Mononuclear cell (primary cell): ENCODE data around the gene FAM181A. TPM values are rescaled to one million over a fixed set of nuclear protein-coding genes. Genes with fewer than 3 reads are reported as not detected.

Experiments
- H3K27me3 ChIP-seq: 2 replicates; pipeline ENCODE4 v1.6.0; 2011; ENCODE audit warnings: low read length, control low read depth; ENCODE audit not compliant: insufficient read depth
- H3K4me1 ChIP-seq: 2 replicates; pipeline ENCODE4 v1.5.1; 2011; ENCODE audit warnings: mild to moderate bottlenecking, low read length, control low read depth; ENCODE audit not compliant: insufficient read depth
- H3K4me3 ChIP-seq: 2 replicates; pipeline ENCODE4 v1.5.1; 2011; ENCODE audit warnings: mild to moderate bottlenecking, low read length, moderate library complexity
- H3K9me3 ChIP-seq: 2 replicates; pipeline ENCODE4 v1.5.1; 2011; ENCODE audit warnings: low read depth, mild to moderate bottlenecking, control low read depth, low read length
- total RNA-seq: library from RNA; depleted of rRNA; stranded (reverse); fragments of >200 nt; gene quantifications from one replicate; pipeline ENCODE4 v1.2.3, GENCODE V29; 2012

The FAM181A gene
- total RNA-seq, 1 donor: not detected

DNA sequence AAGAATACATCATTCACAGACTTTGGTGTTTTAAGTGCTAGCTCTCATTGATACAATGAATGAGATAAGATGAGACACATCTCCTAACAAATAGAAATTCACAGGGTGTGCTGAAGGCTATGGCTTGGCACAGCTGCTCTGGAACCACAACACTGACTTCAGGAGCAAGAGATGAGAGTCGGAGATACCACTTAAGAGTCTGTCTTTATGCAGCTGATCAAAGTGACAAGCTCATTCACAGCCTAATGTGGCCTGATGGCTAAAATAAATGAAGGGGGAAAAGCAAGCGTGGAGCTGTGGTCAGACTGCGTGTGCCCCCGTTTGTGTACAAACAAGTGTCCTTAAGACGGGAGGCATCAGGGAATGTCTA lies 29.7 kb upstream of the FAM181A start:
- no peaks in the 10 kb centered on the region for H3K9me3 ChIP-seq
- no peaks in the 10 kb centered on the region for H3K27me3 ChIP-seq
- no peaks in the 10 kb centered on the region for H3K4me1 ChIP-seq
- no peak overlapping the region for H3K4me3 ChIP-seq

DNA sequence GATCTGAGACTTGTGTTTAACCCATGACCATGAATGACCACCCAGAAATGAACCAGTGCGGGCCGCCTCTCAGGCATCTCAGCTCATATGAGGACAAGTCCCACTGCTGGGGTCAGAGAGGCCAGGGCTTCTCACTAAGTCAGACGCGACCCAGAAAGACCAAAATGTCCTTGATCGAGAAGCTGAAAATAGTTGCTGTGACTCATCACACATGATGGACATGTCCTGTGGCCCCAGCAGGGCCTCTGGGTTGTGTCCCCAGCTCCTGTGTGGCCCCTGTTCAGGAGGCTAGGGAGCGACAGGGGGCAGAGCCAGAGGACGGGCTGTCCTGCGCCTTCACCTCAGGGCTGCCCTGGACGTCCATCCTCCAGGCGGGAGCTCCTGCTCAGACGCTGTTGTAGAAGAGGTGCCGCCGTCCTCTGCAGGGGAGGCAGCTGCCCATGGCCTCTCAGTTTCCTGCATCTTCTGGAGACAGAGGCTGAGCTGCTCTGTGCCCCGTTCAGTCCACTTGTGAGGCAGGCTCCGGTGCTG lies 29.0 kb upstream of the FAM181A start:
- Histone ChIP-seq H3K4me1 (no peaks in the 10 kb centered on the region), H3K9me3 (no peaks in the 10 kb centered on the region), H3K27me3 (no peaks in the 10 kb centered on the region), H3K4me3 (no peak overlapping the region)

DNA sequence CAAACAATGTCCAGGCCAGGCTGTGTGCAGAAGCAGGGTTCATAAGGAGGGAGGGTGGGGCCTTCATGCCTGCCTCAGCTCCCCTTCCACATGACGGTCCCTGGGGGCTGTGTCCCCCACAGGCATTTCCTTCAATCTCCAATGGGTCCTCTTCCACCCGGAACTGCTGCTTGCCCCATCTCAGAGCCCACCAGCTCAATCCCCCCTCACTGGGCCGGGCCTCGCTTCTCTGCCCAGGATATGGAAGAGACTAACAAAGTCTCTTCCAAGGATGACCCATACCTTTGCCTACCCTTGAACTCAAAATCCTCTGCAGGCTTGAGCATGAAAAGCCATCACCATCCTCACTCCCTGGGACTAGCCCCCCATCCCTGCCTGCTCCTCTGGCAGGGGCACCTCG lies 28.4 kb upstream of the FAM181A start:
- Histone ChIP-seq H3K4me3 (no peak overlapping the region), H3K27me3 (no peaks in the 10 kb centered on the region), H3K4me1 (no peaks in the 10 kb centered on the region), H3K9me3 (no peaks in the 10 kb centered on the region)

DNA sequence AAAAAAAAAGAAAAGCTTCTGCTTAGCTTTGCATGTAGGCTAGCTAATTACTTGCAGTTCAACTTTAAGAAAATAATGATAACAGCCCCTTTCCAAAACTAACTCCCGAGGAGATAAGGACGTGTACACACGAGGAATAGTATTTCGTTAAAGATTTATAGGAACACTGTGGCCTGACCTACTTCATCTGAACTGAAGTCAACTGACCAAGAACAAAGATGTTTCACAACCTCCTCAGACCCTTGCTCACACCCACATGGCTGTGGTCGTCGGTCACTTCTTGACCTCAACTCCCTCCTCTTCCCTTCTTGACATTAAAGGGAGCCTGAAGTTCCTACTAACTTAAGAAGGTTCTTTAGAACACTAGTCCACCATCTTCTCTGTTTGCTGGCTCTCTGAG lies 25.3 kb upstream of the FAM181A start:
- Histone ChIP-seq H3K27me3 (no peaks in the 10 kb centered on the region), H3K4me3 (no peak overlapping the region), H3K9me3 (no peaks in the 10 kb centered on the region), H3K4me1 (no peaks in the 10 kb centered on the region)

DNA sequence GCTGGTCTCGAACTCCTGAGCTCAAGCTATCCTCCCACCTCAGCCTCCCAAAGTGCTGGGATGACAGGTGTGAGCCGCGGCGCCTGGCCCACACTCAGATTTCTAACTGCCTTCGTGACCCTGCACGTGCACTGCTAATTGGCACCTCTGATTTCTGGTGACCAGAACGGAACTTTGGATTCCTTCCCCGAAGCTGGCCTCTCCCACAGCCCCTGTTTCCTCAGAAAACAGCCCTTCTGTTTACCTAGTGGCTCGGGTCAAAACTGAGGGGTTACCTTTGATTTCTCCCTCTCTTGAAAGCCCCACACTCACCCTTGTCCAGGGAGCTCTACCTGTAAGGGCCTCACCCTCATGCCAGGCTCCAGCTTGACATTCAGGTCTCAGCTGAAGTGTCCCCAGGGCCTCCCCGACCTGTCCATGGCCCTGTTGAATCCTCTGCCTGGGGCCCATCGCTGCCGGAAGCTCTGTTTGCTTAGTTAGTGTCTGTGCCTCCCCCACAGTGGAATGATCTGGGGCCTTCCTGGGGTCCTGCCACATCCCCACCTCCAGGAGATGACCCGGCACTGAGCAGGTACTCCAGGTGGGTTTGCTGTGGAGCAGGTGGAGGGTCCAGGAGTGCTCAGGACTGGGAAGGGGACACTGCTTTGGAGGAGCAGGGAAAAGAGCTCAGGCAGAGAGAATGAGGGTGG lies 24.4 kb upstream of the FAM181A start:
- no peaks in the 10 kb centered on the region for H3K27me3 ChIP-seq
- H3K4me3 ChIP-seq: no peak overlapping the region
- no peaks in the 10 kb centered on the region for H3K9me3 ChIP-seq
- no peaks in the 10 kb centered on the region for H3K4me1 ChIP-seq

DNA sequence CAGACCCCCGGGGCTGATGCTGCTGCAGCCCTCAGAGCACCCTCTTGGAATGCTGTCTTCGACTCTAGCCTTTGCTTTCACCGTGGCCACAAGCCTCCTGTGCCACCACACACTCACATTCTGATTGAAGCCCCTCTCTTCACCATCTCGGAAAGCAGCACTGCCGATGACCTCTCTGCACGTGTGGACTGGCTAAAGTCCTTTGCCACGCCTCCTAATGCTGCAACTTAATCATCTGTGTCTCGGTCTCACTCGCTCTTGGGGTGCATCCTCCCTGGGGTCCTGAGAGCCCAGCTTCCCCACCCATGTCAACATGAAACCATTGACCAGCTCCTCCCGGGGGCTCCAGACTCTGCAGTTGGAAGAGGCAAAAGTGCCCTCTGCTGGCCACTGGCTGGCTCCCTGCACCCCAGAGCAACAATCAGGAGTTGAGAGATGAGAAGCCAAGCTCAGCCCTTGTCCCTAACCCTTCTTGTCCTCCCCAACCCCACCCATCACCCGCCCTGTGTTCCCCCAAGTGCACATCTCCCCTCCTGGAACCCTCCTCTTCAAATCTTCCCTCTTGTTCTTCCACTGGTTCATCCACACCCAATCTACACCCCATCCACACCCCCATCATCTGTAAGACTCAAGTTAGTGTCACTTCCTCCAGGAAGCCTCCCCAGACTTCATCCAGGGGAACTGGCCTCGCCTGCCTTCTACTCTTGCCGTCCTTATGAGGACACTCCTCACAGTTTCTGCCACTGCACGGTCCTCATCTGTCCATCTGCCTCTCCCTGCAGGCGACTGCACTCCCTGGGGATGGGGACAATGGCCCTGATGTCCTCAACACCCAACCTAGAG lies 23.6 kb upstream of the FAM181A start:
- Histone ChIP-seq H3K4me1 (no peaks in the 10 kb centered on the region), H3K4me3 (no peak overlapping the region), H3K27me3 (no peaks in the 10 kb centered on the region), H3K9me3 (no peaks in the 10 kb centered on the region)

DNA sequence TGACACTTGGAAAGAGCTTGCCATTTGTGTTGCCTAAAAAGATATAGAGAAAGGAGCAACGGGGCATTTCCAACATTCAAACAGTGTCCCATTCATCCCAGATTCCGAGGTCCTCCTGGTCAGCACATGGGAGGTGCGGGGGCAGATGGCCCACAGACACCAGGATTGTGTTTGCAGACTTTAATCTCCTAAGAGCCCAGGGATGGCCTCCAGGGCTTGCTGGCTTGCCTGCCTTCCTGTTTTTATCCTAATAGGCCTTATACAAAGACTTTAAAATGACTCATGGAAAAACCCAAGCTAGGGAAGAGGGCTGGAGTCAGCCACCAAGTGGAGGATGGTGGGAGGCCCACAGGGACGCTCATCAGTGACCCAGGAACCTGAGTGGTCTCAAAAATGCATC lies 21.5 kb upstream of the FAM181A start:
- H3K27me3 ChIP-seq: no peaks in the 10 kb centered on the region
- H3K4me1 ChIP-seq: no peaks in the 10 kb centered on the region
- no peaks in the 10 kb centered on the region for H3K9me3 ChIP-seq
- no peak overlapping the region for H3K4me3 ChIP-seq

DNA sequence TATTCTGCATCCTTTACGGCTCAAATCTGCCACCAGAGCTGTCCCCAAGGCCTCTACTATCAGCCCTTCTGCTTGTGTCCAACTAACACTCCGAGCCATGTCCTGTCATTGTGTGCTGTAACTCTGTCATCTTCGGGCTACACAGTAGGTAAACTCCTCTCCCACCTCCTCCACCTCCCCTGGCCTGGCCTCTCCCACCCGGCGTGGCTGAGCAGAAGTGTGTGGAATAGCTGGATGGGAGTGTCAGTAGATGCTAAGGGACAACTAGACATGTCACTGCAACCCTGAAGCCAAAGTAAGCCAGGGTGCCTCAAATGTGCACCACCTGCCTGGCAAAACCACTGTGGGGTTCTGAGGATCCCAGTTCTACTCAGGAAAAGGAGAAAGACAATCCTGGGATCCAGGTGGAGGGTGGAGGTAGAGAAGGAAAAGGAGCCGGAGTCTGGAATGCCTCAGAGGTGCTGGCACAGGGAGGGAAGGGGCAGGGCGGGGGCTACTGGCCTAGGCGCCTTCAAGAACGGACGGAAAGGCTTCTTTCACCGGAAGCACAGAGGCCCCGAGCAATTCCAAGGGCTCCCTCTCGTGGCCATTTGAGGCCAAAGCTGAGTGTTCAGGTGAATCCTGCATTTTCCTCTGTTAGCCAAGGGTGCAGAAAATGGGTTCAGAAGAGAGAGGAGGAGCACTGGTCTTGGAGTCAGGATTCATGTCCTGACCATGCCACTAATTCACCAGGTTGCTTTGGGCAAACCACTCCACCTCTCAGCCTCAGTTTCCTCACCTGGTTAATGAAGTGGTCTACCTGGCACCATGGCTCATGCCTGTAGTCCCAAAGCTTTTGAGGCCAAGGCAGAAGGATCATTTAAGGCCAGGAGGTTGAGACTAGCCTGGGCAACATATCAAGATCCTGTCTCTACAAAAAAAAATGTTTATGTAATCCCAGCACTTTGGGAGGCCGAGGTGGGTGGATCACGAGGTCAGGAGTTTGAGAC lies 20.5 kb upstream of the FAM181A start:
- Histone ChIP-seq H3K4me1 (no peaks in the 10 kb centered on the region), H3K4me3 (no peak overlapping the region), H3K27me3 (no peaks in the 10 kb centered on the region), H3K9me3 (no peaks in the 10 kb centered on the region)

DNA sequence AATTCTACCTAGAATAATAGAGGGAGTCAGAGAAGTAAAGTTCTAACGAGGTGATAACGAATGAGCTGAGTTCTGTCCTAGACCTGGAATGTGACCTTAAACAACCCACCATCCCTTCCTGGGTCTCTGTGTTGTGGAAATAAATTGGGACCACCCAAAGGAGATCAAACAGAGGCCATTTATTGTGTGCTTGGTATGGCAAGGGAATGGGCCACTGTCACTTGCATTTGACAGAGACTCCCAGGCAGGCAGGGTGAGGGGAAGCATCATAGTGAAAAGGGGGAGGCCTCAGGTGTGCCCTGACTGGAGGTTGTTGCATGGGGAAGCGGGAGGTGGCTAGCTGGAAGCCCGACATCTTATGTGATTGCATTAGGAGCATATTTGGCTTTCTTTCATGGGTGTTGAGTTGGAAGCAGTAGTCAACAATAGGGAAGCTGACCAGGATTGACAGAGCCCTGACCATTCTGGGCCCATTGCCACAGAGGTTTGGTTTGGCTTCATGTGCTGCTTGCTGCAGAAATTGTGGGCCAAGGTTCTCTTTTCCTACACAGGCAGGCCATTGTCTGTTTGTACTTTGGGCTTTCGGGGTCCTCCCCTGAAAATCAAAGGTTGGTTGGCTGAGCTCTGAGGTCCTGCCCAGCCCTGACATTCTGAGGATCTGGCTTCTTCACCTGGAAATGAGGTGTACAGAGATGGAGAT lies 17.6 kb upstream of the FAM181A start:
- Histone ChIP-seq H3K27me3 (no peaks in the 10 kb centered on the region), H3K4me3 (no peak overlapping the region), H3K9me3 (no peaks in the 10 kb centered on the region), H3K4me1 (no peaks in the 10 kb centered on the region)

DNA sequence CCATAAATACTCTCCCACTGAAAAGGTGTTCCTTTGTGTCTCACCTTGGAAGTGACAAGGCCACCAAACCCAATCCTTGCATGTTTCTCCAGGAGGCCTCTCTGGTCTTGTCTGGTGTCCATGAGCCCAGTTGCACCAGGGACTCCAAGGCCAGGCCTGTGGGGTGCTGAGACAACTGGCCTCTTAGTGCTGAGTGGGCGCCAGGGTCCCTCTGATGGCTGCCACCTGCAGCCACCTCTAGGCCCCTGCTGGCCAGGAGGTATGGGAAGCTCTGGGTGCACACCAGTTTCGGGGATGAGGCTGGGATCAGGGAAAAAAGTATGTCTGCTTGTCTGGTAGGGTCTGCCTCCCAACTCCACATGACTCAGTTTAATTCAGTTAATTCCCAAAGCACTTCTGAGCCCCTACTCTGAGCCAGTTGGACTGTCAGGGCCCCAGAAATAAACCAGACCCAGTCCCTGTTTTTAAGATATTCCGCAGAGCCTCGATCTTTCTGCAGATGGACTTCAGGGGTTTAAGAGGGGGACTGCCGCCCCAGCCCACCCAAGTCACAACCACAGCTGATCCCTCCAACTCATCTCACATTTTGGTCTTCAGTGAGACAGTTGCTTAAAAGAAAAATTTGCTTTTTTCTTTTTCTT lies 15.0 kb upstream of the FAM181A start:
- H3K27me3 ChIP-seq: no peaks in the 10 kb centered on the region
- H3K4me1 ChIP-seq: no peaks in the 10 kb centered on the region
- H3K9me3 ChIP-seq: no peaks in the 10 kb centered on the region
- H3K4me3 ChIP-seq: no peak overlapping the region

DNA sequence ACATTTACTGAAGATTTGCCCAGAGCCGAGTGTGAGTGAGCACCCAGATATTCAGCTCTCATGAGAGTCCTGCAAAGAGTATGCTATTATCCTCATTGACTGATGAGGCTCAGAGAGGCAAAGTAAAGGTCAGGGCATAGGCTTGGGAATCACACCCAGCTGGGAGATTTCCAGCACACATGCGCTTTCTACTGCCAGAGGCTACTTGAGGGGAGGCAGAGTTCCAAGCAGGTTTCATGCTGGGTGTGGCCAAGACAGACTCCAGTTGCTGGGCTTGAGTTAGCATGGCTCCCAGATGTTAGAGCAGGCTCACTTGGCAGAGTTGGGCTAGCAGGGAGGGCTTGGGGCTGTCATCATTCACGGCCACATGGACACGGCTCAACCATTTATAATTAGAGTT lies 14.4 kb upstream of the FAM181A start:
- H3K4me1 ChIP-seq: no peaks in the 10 kb centered on the region

DNA sequence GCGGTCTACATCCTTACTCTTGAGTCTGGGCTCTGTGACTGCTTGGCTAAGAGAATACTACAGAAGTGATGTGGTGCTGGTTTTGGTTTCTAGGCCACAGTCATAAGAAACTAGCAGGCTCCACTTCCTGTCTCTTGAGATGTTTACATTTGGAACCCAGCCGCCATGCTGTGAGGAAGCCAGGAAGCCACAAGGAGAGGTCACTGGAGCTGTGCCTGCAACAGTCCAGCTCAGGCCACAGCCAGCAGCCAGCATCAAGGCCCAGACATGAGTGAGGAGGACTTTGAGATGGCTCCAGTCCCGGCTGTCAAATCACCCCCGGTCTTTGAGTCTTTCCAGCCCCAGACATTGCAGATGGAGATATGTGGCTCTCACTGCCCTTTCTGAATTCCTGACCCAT lies 12.9 kb upstream of the FAM181A start:
- no peak overlapping the region for H3K4me3 ChIP-seq
- no peaks in the 10 kb centered on the region for H3K9me3 ChIP-seq

More for the DNA sequence above, 14.4 kb upstream of the FAM181A start:
- no peak overlapping the region for H3K4me3 ChIP-seq
- no peaks in the 10 kb centered on the region for H3K9me3 ChIP-seq
- H3K27me3 ChIP-seq: no peaks in the 10 kb centered on the region

DNA sequence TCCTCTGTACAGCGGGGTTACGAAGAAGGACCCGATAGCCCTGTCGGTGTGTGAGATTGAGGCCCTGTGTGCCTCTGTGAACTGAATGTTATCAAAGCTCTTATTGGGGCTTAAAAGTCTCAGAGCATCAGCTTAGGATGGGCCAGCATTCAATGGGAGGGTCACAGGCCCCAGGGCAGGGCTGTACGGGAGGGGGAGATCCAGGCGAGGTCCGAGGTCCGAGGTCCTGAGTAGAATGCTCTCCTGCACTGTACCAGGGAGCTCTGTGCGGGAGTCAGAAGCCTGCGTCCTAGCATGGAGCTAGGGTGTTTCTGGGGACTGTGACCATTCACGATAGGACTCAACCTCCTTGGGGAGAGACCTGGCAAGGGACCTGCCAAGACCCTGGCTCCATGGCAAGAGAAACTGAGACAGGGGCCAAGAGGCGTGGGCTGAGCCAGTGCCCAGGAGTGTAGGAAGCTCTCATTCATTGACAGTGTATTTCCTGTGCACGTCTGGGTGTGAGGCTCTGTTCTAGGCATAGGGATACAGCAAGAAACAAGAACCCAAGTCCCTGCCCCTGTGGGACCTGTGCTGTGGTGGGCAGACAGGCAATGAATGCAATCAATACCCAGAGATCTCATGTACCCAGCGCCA lies 12.0 kb upstream of the FAM181A start:
- Histone ChIP-seq H3K4me3 (no peak overlapping the region), H3K9me3 (no peaks in the 10 kb centered on the region), H3K27me3 (no peaks in the 10 kb centered on the region), H3K4me1 (no peaks in the 10 kb centered on the region)

More for the DNA sequence above, 12.9 kb upstream of the FAM181A start:
- Histone ChIP-seq H3K27me3 (no peaks in the 10 kb centered on the region), H3K4me1 (no peaks in the 10 kb centered on the region)
